ENCODE results near the gene BOK.

GRCh38 chr2:241611062-241611461 lies 52.5 kb downstream of the BOK start:
- TF ChIP-seq, protein P1, sequence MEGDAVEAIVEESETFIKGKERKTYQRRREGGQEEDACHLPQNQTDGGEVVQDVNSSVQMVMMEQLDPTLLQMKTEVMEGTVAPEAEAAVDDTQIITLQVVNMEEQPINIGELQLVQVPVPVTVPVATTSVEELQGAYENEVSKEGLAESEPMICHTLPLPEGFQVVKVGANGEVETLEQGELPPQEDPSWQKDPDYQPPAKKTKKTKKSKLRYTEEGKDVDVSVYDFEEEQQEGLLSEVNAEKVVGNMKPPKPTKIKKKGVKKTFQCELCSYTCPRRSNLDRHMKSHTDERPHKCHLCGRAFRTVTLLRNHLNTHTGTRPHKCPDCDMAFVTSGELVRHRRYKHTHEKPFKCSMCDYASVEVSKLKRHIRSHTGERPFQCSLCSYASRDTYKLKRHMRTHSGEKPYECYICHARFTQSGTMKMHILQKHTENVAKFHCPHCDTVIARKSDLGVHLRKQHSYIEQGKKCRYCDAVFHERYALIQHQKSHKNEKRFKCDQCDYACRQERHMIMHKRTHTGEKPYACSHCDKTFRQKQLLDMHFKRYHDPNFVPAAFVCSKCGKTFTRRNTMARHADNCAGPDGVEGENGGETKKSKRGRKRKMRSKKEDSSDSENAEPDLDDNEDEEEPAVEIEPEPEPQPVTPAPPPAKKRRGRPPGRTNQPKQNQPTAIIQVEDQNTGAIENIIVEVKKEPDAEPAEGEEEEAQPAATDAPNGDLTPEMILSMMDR (conservative IDR thresholded peaks at IDR 0.05 in 1 of 2, IDR thresholded peaks at IDR 0.05 in 1 of 2; ENCODE audit: low read depth in 1 of 2, low read length in 2 of 2): no peak
- TF ChIP-seq EZH2 (IDR thresholded peaks at IDR 0.05; ENCODE audit: low read length, missing control alignments): no peak

Measured in fibroblast of lung (primary cell).